CD4-positive, alpha-beta T cell treated with Interleukin-15 for 4 hours (primary cell): ENCODE data around the gene CPLANE1.
A peak's percentile ranks its signal among the peaks of the same experiment; 100 is the strongest.
"Not testable (repeated sequence)": the region's sequence is repeated elsewhere in the genome, so short reads cannot be mapped to it uniquely, and the experiment has no call there.

ENCODE experiments used
- DNase-seq: peaks from one replicate; pipeline ENCODE4 v3.0.0-alpha.2; 2020; ENCODE audit warnings: low spot score

The CPLANE1 gene

DNA sequence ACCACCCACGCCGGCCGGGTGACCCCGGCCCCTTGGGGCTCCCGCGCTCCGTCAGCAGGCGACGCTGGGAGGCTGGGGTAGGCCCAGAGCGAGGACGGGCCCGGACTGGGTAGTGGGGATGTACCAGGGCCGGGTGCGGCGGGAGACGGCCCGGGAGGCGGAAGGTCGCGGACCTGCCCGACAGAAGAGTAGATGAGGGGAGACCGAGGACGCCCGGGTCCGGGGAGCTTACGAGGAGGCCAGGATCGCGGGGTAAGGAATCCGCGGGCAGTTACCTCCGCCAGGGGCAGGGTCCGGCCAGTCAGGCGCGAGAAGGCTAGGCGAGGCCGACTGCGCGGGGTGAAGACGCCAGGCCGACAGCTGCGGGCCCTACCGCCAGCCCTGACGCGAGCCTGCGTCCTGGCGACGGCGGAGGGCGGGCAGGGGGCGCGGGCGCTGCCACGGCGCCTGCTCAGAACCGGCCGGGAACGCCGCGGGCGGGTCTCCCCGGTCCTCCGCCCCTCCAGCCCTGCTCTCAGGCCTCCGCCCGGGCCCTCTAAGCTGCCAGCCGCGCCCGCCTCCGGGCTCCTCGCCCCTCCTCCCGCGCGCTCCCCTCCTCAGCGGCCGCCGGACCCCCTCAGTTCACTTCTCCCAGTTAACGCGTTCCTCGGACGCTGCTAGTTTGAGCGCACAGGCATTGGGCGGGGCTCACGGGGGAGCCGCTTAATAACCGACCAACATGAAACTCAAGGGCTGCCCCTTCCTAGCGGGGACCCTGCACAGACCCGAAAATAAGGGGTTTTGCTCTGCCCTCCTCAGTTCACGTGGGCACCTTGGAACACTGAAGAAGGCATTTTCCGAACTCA, at the start of gene CPLANE1:
TSS of gene CPLANE1 (minus strand) at position 407 of the 845 bp plus-strand sequence. CDS start 1,678 bp downstream, outside the sequence.
- peak; percentile 48 for DNase-seq

DNA sequence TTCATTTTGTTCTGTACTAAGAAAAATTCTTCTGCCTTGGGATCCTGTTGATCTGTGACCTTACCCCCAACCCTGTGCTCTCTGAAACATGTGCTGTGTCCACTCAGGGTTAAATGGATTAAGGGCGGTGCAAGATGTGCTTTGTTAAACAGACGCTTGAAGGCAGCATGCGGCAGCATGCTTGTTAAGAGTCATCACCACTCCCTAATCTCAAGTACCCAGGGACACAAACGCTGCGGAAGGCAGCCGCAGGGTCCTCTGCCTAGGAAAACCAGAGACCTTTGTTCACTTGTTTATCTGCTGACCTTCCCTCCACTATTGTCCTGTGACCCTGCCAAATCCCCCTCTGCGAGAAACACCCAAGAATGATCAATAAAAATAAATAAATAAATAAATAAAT, 47.1 kb upstream of the CPLANE1 start:
- DNase-seq, result not testable (repeated sequence)

DNA sequence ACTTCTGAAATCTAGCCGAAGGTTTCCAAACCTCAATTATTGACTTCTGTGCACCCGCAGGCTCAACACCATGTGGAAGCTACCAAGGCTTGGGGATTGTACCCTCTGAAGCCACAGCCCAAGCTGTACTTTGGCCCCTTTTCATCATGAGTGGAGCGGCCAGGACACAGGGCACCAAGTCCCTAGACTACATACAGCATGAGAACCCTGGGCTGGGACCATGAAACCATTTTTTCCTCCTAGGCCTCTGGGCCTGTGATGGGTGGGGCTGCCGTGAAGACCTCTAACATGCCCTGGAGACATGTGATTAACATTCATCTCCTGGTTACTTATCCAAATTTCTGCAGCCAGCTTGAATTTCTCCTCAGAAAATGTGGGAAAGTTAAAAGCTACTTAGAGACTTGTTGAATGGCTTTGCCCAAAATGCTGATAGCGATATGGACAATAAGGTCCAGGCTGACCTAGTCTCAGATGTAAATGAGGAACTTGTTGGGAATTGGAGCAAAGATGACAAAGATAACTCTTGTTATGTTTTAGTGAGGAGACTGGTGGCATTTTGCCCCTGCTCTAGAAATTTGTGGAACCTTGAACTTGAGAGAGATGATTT, 34.1 kb upstream of the CPLANE1 start:
- DNase-seq, result no peak

DNA sequence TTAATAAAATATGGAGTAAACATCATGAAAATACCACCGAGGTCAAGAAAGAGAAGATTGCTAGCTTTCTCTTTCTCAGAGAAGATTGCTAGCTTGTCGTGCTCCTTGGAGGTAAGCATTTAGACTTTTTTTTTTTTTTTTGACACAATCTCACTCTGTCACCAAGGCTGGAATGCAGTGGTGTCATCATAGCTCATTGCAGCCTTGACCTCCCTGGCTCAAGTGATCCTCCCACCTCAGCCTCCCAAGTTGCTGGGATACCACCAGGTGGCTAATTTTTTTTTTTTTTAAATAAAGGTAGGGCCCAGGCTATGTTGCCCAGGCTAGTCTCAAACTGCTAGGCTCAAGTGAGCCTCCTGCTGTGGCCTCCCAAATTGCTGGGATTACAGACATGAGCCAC, 26.3 kb upstream of the CPLANE1 start:
- DNase-seq, result no peak

DNA sequence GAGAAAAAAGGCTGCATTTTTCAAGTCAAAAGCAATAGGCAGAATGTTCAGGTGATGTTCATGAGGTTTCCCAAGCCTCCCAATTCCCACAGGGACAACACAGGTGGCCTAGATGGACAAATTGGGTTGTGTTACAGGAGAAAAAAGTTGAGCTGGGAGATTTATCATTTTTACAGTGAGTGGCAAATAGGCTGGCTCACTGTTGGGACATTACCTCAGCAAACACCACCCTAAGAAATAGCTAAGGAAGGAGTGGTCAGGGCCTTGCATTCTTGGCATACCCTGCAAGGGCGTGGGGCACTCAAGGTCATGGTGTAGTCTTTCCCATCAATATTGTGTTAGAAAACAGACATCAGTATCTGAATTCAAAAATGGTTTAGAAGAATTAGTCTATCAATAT, 23.3 kb upstream of the CPLANE1 start:
- DNase-seq, result no peak

- DNase-seq, result not testable (repeated sequence)
Measured at GRCh38 chr5:37268100-37268499, 18.9 kb upstream of the CPLANE1 start.

- DNase-seq, result no peak
Measured at GRCh38 chr5:37255774-37256358, 6.7 kb upstream of the CPLANE1 start.

GRCh38 chr5:37254581-37254980, 5.4 kb upstream of the CPLANE1 start:
- DNase-seq, result no peak

DNA sequence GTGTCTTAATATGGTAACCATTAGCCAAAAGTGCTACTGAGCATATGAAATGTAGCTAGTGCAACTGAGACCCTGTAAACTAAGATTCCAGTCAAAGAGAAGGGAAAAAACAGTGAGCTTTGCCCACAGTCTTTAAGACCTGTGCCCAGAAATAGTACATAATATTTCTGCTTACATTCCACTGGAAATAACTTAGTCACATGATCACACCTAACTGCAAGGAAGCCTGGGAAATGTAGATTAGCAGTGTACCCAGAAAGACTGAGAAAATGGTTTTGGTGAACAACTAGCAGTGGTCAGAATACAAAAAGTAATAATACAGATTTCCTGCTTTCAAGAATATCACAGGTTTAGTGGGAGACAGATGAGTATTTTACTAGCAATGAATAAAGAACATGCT, 2.5 kb upstream of the CPLANE1 start:
- DNase-seq, result no peak

DNA sequence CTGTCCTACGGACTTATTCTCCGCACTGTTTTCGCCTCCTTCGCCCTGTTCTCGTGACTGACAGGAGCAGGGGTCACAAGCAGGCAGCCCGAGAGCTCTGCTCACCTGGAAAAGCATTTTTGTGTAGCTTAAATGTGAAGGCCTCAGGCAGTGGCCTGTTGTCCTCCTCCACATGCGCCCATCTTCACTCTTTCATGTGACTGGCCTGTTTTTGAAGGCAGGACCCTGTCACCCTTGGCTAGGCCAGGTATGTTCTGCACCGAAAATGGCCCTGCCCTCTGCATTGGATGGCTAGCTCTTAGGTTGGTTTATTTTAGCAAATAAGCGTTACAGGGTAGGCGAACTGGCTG, 614 bp upstream of the CPLANE1 start:
- no peak for DNase-seq

DNA sequence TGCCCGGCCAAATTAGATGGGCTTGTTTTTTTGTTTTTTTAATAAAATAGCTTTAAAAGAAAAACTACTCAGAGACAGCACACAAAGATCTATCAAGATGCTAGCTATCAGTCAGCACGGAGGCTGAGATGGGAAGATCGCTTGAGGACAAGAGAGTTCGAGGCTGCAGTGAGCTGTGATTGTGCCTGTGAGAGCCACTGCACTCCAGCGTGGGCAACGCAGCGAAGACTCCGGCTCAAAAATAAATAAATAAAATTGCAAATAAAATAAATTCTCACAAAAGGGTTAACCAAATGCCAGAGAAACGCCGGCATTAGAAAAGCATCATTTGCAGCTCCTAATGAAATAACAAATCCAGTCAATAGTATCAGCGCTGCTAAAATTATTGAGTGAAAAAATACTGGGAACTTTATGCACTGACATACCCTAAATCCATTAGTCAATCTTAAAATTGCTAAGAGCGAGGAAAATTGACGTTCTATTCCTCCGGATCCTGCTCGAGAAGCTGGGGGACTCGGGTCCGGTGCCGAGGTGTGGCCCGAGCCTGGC, 681 bp downstream of the CPLANE1 start:
- no peak for DNase-seq

DNA sequence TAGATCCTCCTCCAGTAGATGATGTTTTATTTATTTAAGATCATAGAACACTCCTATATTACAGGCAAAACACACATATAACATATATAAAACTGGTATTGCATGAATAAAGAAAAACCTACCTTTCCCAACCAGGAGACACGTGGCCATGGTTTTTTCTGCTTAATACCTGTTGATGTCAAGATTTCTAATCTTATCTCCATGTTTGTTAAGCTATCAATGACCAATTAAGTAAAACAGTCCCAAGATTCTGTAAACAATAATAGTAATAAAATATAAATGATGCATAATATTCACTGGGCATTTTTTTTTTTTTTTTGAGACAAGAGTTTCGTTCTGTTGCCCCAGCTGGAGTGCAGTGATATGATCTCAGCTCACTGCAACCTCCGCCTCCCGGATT, 1.7 kb downstream of the CPLANE1 start:
- DNase-seq, result no peak

- no peak for DNase-seq
Measured at GRCh38 chr5:37247036-37247435, 2.1 kb downstream of the CPLANE1 start.

- DNase-seq, result no peak
Measured at GRCh38 chr5:37234288-37234687, 14.9 kb downstream of the CPLANE1 start.

DNA sequence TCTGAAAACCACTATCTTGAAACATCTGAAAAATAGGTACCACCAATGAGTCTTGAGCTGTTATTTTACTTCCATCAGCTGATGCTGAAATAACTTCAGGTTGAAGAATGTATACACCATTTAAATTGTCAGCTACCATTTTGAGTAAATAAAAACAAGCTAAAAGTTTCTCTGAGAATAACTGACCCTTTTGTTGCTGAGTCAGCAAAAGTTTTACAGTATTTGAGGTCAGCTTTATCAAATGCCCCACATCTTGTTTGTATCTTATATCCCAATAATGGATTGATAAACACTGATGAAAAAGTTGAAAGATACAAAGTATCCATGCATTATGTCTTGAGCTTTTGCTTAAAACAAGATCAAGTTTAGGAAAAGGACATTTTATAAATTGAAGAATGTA, 22.8 kb downstream of the CPLANE1 start:
- DNase-seq, result no peak

- no peak for DNase-seq
Measured at GRCh38 chr5:37222181-37222580, 27.0 kb downstream of the CPLANE1 start.

- DNase-seq, result not testable (repeated sequence)
Measured at GRCh38 chr5:37220426-37220825, 28.8 kb downstream of the CPLANE1 start.

DNA sequence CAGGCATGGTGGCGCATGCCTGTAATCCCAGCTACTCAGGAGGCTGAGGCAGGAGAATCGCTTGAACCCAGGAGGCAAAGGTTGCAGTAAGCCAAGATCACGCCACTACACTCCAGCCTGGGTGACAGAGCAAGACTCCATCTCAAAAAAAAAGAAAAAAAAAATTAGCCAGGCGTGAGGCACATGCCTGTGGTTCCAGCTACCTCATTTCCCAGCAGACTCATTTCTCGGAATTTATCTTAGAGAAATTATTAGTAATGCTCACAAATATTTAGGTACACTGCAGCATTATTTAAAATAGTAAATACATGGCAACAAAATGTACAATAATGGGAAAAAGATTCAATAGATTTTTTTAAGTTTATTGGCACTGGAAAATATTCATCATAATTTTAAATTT, 29.8 kb downstream of the CPLANE1 start:
- DNase-seq, result not testable (repeated sequence)

DNA sequence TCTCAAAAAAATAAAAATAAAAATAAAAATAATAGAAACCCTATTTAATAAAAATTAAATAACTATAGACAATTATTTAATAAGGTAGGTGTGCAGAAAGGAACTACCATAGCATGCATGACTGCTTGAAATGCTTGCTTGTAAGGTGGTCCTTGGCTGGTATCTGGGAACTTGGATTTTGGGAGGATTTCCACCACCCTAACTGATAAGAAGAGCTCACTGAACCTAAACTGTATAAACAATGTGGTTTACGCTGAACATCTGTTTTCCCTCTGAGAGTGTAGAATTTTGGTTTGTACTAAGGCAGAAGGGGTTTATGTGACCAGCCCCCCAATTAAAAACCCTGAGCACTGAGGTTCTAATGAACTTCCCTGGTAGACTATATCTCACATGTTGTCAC, 31.2 kb downstream of the CPLANE1 start:
- DNase-seq, result no peak

GRCh38 chr5:37214550-37214949, 34.6 kb downstream of the CPLANE1 start:
- no peak for DNase-seq

- DNase-seq, result no peak
Measured at GRCh38 chr5:37212096-37212495, 37.1 kb downstream of the CPLANE1 start.

- DNase-seq, result no peak
Measured at GRCh38 chr5:37211661-37212060, 37.5 kb downstream of the CPLANE1 start.
